Activated T-cell treated with anti-CD3 and anti-CD28 coated beads for 1 hour (primary cell): Measurements from ENCODE around the gene KDM7A.
"Not testable (repeated sequence)": the region's sequence is repeated elsewhere in the genome, so short reads cannot be mapped to it uniquely, and the experiment has no call there.

Experiments
- DNase-seq: peaks from one replicate; pipeline ENCODE4 v3.0.0-alpha.2; 2020; ENCODE audit warnings: low read depth

Gene KDM7A

GRCh38 chr7:140202942-140203341 lies 26.2 kb upstream of the KDM7A start:
- DNase-seq: not testable (repeated sequence)

- DNase-seq: no peak
These were observed 24.6 kb upstream of the KDM7A start for GRCh38 chr7:140201393-140201792.

- no peak for DNase-seq
These were observed 23.5 kb upstream of the KDM7A start for GRCh38 chr7:140200061-140200989.

GRCh38 chr7:140197938-140198337 lies 21.2 kb upstream of the KDM7A start:
- no peak for DNase-seq

GRCh38 chr7:140197218-140197890 lies 20.6 kb upstream of the KDM7A start:
- DNase-seq: no peak

GRCh38 chr7:140196361-140197217 lies 19.8 kb upstream of the KDM7A start:
- no peak for DNase-seq

- no peak for DNase-seq
These were observed 19.1 kb upstream of the KDM7A start for GRCh38 chr7:140195859-140196258.

- DNase-seq: no peak
These were observed 15.8 kb upstream of the KDM7A start for GRCh38 chr7:140192620-140193019.

GRCh38 chr7:140192176-140192575 lies 15.4 kb upstream of the KDM7A start:
- no peak for DNase-seq

- no peak for DNase-seq
These were observed 13.8 kb upstream of the KDM7A start for GRCh38 chr7:140190588-140190987.

GRCh38 chr7:140189917-140190316 lies 13.1 kb upstream of the KDM7A start:
- DNase-seq: no peak

GRCh38 chr7:140182917-140183316 lies 6.1 kb upstream of the KDM7A start:
- DNase-seq: no peak

GRCh38 chr7:140179339-140179738 lies 2.6 kb upstream of the KDM7A start:
- DNase-seq: no peak

- DNase-seq: peak; percentile 28
These were observed 571 bp downstream of the KDM7A start for GRCh38 chr7:140176122-140176701.

GRCh38 chr7:140175221-140176121 lies 1.3 kb downstream of the KDM7A start:
- DNase-seq: peak; percentile 76

- DNase-seq: no peak
These were observed 2.6 kb downstream of the KDM7A start for GRCh38 chr7:140174217-140174616.

- no peak for DNase-seq
These were observed 6.4 kb downstream of the KDM7A start for GRCh38 chr7:140170375-140170774.

GRCh38 chr7:140168816-140169215 lies 8.0 kb downstream of the KDM7A start:
- DNase-seq: no peak

- no peak for DNase-seq
These were observed 11.4 kb downstream of the KDM7A start for GRCh38 chr7:140165422-140165821.

- DNase-seq: not testable (repeated sequence)
These were observed 14.7 kb downstream of the KDM7A start for GRCh38 chr7:140162081-140162480.

- no peak for DNase-seq
These were observed 15.7 kb downstream of the KDM7A start for GRCh38 chr7:140161047-140161446.
